HG03432 (cell line): ENCODE results near the gene UACA.
"Not testable (repeated sequence)": the region's sequence is repeated elsewhere in the genome, so short reads cannot be mapped to it uniquely, and the experiment has no call there.

Experiments
- ATAC-seq: cut with Tn5 transposase; IDR thresholded peaks from one replicate; pipeline ENCODE4 v1.9.1; 2021; ENCODE audit warnings: mild to moderate bottlenecking, moderate library complexity; ENCODE audit not compliant: unreplicated experiment

UACA gene

GRCh38 chr15:70633103-70633831 is 130.1 kb downstream of the UACA start:
- ATAC-seq = no peak

- no peak for ATAC-seq
These were observed 130.8 kb downstream of the UACA start for GRCh38 chr15:70632491-70633102.

GRCh38 chr15:70632079-70632478 is 131.3 kb downstream of the UACA start:
- no peak for ATAC-seq

- ATAC-seq = no peak
These were observed 133.6 kb downstream of the UACA start for GRCh38 chr15:70629735-70630273.

- ATAC-seq = no peak
These were observed 134.8 kb downstream of the UACA start for GRCh38 chr15:70628549-70628896.

- no peak for ATAC-seq
These were observed 135.4 kb downstream of the UACA start for GRCh38 chr15:70627734-70628548.

GRCh38 chr15:70627322-70627721 is 136.0 kb downstream of the UACA start:
- ATAC-seq = no peak

- no peak for ATAC-seq
These were observed 137.9 kb downstream of the UACA start for GRCh38 chr15:70625438-70625837.

- no peak for ATAC-seq
These were observed 138.3 kb downstream of the UACA start for GRCh38 chr15:70625011-70625410.

GRCh38 chr15:70618929-70619328 is 144.4 kb downstream of the UACA start:
- ATAC-seq = no peak

GRCh38 chr15:70617911-70618287 is 145.5 kb downstream of the UACA start:
- ATAC-seq = no peak

- ATAC-seq = no peak
These were observed 146.1 kb downstream of the UACA start for GRCh38 chr15:70617076-70617910.

GRCh38 chr15:70616311-70616756 is 147.0 kb downstream of the UACA start:
- ATAC-seq = not testable (repeated sequence)

GRCh38 chr15:70615435-70616310 is 147.7 kb downstream of the UACA start:
- ATAC-seq = no peak

GRCh38 chr15:70614221-70614620 is 149.1 kb downstream of the UACA start:
- no peak for ATAC-seq

- no peak for ATAC-seq
These were observed 150.1 kb downstream of the UACA start for GRCh38 chr15:70613271-70613670.

- no peak for ATAC-seq
These were observed 152.1 kb downstream of the UACA start for GRCh38 chr15:70611286-70611685.

GRCh38 chr15:70610541-70610940 is 152.8 kb downstream of the UACA start:
- ATAC-seq = no peak

- no peak for ATAC-seq
These were observed 153.5 kb downstream of the UACA start for GRCh38 chr15:70609889-70610288.

- no peak for ATAC-seq
These were observed 155.2 kb downstream of the UACA start for GRCh38 chr15:70608144-70608543.
